ENCODE measurements around the gene NHERF1.

- TF ChIP-seq REST (IDR thresholded peaks at IDR 0.05; ENCODE audit: low read depth, low read length): no peak
- no peak for TF ChIP-seq POLR2AphosphoS5 (IDR thresholded peaks at IDR 0.05; ENCODE audit: low read depth, low read length)
These were observed 4.7 kb upstream of the NHERF1 start for GRCh38 chr17:74743755-74744154.

All from SK-N-SH (cell line).